Spleen (tissue), 7 donors: ENCODE results near the gene MACROD2.

Experiments
- CTCF ChIP-seq, 11 experiments: fragments of 200-600 bp in 7 of 11; fragments of 450-650 bp in 4 of 11; sonication (generic) in 4 of 11; IDR thresholded peaks in 8 of 11; conservative IDR thresholded peaks in 3 of 11; 1 replicate in 7 of 11; 2 replicates in 4 of 11; pipeline versions ENCODE4 v1.4.0 to v1.8.0; 2016 to 2021; ENCODE audit warnings: antibody characterized with exemption in 11 of 11, inconsistent platforms in 4 of 11, mild to moderate bottlenecking in 1 of 11
- POLR2A ChIP-seq, 3 donors: fragments of 450-650 bp; IDR thresholded peaks; one replicate each; pipeline ENCODE4 v1.5.1; 2017; ENCODE audit warnings: antibody characterized with exemption in 3 of 3, mild to moderate bottlenecking in 1 of 3
- donor health status: DM: no; HTN: no; CAD: no; lungs with moderate emphysema.
- donor health status: DM: no; HTN: no; CAD: no.
- donor health status: DM: no; HTN: no; CAD: no.

- no peak for TF ChIP-seq CTCF (IDR thresholded peaks at IDR 0.05 in 8 of 11, conservative IDR thresholded peaks at IDR 0.05 in 3 of 11)
- TF ChIP-seq POLR2A (IDR thresholded peaks at IDR 0.05), result no peak
Measured at GRCh38 chr20:14721926-14722452, 726.7 kb downstream of the MACROD2 start.
